Fibroblast of peridontal ligament (primary cell): ENCODE data around the gene WNT2B.

Experiments
- DNase-seq: peaks from one replicate; pipeline ENCODE4 v3.0.0-alpha.2; 2010; ENCODE audit errors: extremely low read depth

Gene WNT2B

GRCh38 chr1:112565800-112566199, 57.0 kb downstream of the WNT2B start:
- DNase-seq, result no peak

- peak; percentile 93 for DNase-seq
Observed at GRCh38 chr1:112575154-112575804, 66.5 kb downstream of the WNT2B start.

GRCh38 chr1:112576240-112576639, 67.5 kb downstream of the WNT2B start:
- no peak for DNase-seq
